UCSD-AML1 (cell line): ENCODE measurements around the gene GPX8.

Experiments
- DNase-seq: peaks from one replicate; lab custom pipeline; 2025; ENCODE audit not compliant: unreplicated experiment; lab: John Stamatoyannopoulos, UW

Gene GPX8

GRCh38 chr5:55172051-55172899, 12.3 kb downstream of the GPX8 start:
- no peak for DNase-seq

DNA sequence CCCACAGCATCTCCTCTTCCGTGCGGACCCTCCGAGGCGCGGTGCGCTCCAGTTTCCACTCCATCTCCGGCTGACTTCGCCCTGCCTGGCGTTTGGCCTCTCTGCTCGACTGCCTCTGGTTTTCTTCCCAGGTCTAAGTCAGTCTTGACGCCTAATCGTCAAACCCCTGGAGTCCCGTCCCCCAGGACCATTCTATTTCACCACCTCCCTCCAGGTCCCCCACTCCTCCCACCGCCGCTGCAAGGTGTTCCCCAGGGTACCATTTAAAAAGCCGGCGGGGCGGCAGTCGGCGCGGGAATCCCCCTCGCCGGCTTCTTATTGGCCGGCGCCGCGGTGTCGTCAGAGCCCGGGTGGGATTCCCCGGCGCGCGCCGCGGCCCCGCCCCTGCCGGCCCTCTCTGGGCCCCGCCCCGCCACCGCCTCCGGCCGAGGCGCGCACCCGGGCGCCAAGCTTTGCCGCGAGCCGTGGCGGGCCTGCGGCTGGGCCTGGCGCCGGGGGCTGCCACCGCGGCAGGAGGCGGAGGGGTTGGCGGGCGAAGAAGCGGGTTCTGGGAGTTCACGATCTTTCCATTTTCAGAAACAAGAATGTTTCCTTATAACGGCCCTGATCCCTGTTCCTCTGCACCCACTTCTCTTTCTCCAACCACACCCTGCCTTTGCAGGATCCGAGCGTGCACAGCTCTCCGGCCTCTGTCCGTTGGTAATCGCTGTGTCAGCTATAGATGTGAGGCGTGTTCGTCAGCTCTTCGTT, 13.1 kb downstream of the GPX8 start, which contains the start of gene CDC20B:
TSS of gene CDC20B (minus strand) at position 241 of the 750 bp plus-strand sequence. CDS start at position 64, 177 bp downstream.
- DNase-seq: peak; percentile 76

DNA sequence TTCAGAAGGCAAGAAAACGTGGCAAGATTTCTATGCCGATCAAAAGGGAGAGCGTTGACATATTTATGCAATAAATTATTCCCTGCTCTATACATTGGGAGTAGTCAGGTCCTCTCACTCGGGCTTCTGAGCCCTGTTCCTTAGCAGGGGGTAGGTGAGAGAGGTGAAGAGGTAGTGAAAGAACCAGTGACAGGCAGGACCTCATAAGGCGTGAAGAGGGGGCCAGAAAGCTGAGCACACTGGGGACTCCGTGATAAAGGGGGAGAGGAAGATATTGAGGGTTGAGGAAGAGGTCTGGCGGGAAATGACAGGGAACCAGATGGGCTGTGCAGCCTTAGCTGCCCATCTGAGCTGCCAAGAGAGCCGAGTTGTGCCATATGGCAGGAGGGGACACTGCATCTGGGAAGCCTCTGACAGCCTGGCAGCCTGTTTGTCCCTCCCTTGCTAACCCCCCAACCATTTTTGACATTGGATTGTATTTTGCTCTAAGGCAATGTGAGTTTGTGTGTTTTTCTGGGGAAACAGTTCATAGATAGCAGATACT, 13.8 kb downstream of the GPX8 start:
- no peak for DNase-seq

DNA sequence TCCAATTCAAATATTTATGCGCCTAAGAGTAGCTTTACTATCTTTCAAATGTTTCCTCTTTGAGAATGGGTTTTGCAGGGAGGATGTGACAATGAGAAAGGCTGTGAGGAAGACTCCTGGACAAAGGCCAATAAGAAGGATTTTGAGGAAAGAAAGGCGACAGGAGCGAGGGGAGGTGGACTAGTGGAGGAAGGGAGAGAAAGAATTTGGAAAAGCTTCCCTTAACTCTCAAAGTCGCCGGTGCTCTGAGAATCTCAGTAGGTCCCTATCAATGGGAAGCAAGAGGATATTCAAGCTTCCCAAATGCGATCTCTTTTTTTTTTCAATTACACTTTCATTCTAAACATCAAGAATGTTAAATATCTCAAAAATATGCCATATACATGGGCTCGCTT, 15.8 kb downstream of the GPX8 start:
- DNase-seq: no peak

DNA sequence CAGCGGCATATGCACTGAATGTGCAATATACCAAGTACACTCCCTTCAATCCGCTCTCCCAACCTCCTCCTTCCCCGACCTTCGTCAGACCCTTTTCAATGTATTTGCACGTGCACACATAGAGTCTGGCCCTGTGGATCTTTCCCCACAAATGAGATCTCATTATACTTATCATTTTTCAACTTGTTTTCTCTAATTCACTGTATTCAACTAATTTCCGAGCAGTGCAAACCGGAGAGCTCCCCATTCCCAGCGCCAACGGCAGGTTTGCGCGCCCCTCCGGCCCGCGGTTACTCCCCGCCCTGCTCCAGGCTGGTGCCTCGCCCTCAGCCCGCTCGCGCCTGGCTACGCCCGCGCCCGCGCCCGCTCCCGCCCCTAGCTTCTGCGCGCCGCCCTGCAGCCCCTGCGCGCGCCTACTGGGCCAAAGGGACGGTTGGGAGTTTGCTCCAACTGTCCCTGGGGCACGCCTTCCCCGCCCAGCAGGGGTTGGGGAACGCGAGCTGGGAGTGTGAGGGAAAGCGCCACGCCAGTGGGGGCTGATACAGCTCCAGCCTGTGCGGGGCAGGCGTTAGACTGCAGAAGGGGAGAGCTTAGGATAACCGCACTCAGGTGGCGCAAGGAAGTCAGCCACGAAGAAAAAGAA, 16.3 kb downstream of the GPX8 start:
- DNase-seq: no peak

DNA sequence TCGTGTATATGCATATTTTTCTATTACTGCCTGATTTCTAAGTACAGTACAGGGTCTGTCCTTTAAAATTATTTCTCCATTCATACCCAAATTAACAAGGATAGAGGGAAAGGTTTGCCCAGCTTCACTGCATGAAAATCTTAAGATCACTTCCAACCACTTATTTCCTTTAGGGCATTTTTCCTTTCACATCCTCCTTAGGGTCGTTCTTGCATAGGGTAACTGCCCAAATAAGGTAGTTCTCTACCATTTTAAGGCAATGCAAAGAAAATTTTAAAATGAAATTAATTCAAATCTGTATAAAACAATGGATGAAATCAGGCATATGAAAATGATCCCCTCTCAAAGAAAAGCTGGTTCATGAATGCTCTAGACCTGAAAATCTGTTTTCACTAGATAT, 17.1 kb downstream of the GPX8 start:
- no peak for DNase-seq

GRCh38 chr5:55180016-55180415, 20.0 kb downstream of the GPX8 start:
- DNase-seq: no peak

GRCh38 chr5:55187370-55187769, 27.4 kb downstream of the GPX8 start:
- no peak for DNase-seq

- DNase-seq: no peak
Measured at GRCh38 chr5:55188656-55189540, 28.9 kb downstream of the GPX8 start.

- no peak for DNase-seq
Measured at GRCh38 chr5:55191165-55191564, 31.2 kb downstream of the GPX8 start.

- DNase-seq: no peak
Measured at GRCh38 chr5:55205001-55205400, 45.0 kb downstream of the GPX8 start.

GRCh38 chr5:55211184-55211874, 51.4 kb downstream of the GPX8 start:
- no peak for DNase-seq
